22Rv1 (cell line): ENCODE results near the gene KDM4C.

Experiments
- H3K27ac ChIP-seq: fragments of 450-650 bp; 2 replicates; pipeline ENCODE4 v1.5.1; 2017
- ZFX ChIP-seq: fragments of 450-650 bp; IDR thresholded peaks from 2 replicates; pipeline ENCODE4 v1.6.1; 2017; ENCODE audit warnings: antibody characterized with exemption, borderline replicate concordance
- TF ChIP-seq, protein P1 (sequence below): fragments of 450-650 bp; IDR thresholded peaks from 2 replicates; pipeline ENCODE4 v1.5.1; 2017; ENCODE audit warnings: mild to moderate bottlenecking

KDM4C gene

DNA sequence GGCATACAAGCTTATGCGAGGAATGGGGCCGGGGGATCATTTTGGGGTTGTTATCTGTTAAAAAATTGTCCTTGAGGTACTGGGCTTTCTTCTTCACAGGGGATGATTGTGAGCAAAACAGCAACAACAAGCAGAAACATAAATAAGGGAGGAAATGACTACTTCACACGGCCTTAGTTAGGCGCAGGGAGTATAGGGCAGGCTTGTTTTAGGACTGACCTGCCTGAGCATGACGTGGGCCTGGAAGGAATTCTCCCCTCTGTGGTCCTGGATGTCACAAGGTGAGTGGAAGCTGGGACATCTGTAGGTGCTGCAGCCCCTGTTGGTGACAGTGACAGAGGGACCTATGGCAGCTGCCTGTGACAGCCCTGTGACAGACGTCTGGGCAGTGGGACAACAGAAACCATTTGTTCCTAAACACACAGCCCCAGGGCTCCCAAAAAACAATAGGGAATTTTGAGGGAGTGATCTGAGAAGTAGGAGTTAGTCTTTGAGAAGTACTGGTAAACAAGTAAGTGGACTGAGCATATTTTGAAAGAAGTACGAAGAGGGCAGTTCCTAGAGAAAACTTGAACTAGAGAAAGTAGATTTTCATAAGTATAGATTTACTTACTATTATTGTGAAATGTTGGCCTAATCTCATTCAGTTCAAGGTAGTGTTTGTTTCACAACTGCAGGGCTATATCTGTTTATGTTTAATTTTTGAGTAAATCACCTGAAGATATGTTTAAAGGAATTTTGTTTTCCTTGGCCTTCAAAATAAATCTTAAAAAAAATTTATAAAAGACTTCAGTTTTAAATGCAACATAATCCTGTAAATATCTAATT lies 113.1 kb downstream of the KDM4C start:
- TF ChIP-seq, protein P1, sequence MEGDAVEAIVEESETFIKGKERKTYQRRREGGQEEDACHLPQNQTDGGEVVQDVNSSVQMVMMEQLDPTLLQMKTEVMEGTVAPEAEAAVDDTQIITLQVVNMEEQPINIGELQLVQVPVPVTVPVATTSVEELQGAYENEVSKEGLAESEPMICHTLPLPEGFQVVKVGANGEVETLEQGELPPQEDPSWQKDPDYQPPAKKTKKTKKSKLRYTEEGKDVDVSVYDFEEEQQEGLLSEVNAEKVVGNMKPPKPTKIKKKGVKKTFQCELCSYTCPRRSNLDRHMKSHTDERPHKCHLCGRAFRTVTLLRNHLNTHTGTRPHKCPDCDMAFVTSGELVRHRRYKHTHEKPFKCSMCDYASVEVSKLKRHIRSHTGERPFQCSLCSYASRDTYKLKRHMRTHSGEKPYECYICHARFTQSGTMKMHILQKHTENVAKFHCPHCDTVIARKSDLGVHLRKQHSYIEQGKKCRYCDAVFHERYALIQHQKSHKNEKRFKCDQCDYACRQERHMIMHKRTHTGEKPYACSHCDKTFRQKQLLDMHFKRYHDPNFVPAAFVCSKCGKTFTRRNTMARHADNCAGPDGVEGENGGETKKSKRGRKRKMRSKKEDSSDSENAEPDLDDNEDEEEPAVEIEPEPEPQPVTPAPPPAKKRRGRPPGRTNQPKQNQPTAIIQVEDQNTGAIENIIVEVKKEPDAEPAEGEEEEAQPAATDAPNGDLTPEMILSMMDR: no peak
- TF ChIP-seq ZFX: no peak
- H3K27ac ChIP-seq: 0 out of 2 replicates have a peak overlapping the region, but pooled peaks have one; percentile 25

- no peak overlapping the region for H3K27ac ChIP-seq
- TF ChIP-seq ZFX: no peak
- TF ChIP-seq, protein P1: no peak
Measured at GRCh38 chr9:6873857-6874256, 116.1 kb downstream of the KDM4C start.

DNA sequence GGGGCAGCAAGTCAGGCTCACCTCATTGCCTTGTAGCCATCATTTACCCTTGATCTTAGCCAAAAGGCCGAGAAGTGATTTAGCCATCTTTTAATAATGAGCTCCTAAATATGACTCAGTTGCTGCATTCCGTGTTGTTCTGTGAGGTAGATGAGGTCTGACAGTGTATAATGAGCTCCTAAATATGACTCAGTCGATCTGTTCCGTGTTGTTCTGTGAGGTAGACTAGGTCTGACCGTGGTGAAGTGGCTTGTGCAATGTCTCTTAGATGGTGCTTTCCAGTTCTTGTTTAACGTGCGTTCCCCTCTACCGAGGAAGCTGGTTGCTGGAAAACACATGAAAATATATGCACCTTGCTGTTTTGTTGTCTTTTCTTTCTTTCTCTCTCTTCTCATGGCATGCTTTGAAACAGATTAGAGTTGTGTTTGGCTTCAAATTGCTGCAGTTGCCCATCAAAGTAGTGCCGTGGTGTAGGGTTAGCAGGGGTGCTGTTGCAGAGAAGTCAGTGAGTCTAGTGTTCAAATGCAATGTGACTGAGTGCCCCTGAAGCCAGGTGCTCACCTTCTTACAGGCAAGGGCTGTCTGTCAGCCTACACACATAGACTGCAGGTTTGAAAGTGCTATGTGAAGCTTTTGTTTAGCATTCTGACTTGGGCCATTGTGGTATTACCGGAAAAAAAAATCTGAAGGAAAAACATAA lies 118.6 kb downstream of the KDM4C start:
- TF ChIP-seq, protein P1: no peak
- no peak overlapping the region for H3K27ac ChIP-seq

DNA sequence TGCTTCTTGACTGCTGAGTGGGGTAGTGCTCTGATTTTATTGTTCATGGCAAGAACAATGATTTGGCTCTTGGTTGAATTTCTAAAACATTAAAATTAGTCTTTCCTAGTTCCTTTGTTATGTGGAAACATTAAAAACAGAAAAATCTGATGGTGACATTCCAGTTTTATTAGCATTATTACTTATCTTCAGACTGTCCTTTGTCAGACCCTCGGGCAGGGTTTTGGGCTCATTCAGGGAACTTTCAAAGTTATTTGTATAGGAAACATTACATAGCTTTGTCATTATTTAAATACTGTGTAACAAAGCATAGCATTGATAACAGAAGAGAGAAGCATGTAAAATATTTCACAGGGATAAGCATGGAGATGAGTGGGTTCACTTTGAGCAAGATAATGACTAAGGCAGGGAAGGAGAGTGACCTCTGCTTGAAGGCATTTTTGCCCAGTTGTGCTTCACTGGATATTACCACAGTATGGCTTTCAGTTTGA lies 119.9 kb downstream of the KDM4C start:
- no peak overlapping the region for H3K27ac ChIP-seq
- no peak for TF ChIP-seq ZFX
- TF ChIP-seq, protein P1: no peak

GRCh38 chr9:6880626-6881025 lies 122.9 kb downstream of the KDM4C start:
- no peak for TF ChIP-seq ZFX
- no peak overlapping the region for H3K27ac ChIP-seq

DNA sequence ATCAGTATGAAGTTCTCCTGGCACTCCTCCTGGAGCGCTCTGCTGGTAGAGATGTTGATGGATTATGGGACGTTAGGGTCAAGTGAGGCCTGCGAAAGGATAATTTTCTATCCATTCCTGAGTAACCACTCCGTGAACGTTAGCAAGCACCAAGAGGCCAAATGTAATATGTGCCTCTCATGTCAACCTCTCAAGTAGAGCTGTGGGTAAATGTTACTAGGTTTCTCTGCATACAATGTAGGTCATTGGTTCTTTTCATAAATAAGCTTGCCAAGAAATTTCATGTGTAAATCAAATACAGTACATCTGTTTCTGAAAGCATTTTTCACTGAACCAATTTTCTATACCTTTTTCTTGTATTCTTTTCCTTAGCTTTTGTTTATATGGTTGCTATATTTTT lies 126.3 kb downstream of the KDM4C start:
- TF ChIP-seq, protein P1: no peak
- no peak for TF ChIP-seq ZFX
- H3K27ac ChIP-seq: no peak overlapping the region

DNA sequence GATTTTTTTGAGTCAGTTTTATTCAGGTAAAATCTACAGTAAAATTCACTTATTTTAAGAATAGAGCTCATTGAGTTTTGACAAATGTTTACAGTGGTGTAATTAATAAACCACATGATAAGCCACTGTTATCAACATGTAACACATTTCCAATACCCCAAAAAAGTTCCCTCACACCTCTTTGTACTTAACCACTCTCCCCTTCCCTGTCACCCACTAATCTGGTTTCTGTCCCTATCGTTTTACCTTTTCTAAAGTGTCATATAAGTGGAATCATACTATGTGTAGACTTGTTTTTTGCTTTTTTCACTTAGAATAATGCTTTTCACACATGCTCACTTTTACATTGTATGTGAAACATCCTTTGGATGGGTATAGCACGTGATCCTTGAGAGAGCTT lies 127.2 kb downstream of the KDM4C start:
- no peak overlapping the region for H3K27ac ChIP-seq
- TF ChIP-seq, protein P1: no peak
- no peak for TF ChIP-seq ZFX
